ENCODE data around the gene CDK17.

CDK17 gene

DNA sequence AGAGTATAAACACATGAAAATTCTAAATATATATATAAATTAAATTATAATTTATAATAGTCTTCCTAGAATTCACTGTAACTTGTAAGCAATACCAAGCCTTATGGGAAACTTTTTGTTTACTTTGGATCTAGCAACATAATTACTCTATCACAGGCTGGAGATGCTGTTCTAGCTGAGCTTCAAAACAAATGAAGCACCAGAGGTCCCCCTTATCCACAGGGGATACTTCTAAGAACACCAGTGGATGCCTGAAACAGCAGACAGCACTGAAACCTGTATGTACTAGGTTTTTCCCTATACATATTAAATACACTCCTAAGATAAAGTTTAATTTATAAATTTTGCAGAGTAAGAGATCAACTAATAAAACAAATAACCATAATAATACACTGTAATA is 96.6 kb downstream of the CDK17 start:
- Histone ChIP-seq H3K4me2 (ENCODE audit: low read depth, low read length, poor library complexity, severe bottlenecking) (no peak overlapping the region), H3F3A (ENCODE audit: insufficient read depth) (peaks cover 19% of the 10 kb centered on the region; the same call in 1 of the 2 replicates), H3K79me2 (ENCODE audit: insufficient read depth, low read length) (peaks cover 48% of the 10 kb centered on the region), H4K20me1 (ENCODE audit: low read depth, low read length) (no peaks in the 10 kb centered on the region), H3K9me3 (ENCODE audit: insufficient read depth, low read length) (no peaks in the 10 kb centered on the region), H3K4me3 (ENCODE audit: insufficient read depth, low read length, poor library complexity, severe bottlenecking) (no peak overlapping the region), H3K36me3 (ENCODE audit: low read length) (peaks cover 14% of the 10 kb centered on the region; the same call in 1 of the 2 replicates), H3K27me3 (ENCODE audit: low read length) (no peaks in the 10 kb centered on the region), H3K27ac (ENCODE audit: low read depth, low read length) (no peak overlapping the region), H3K9me2 (replicated peaks; ENCODE audit: insufficient read depth, low read length) (no peaks in the 10 kb centered on the region), H3K9ac (ENCODE audit: low read length) (no peak overlapping the region), H2AFZ (ENCODE audit: low read depth, low read length, severe bottlenecking) (no peak overlapping the region)
- no peak for TF ChIP-seq EZH2phosphoT487 (conservative IDR thresholded peaks at IDR 0.05; ENCODE audit: low read length)
- TF ChIP-seq, protein P1, sequence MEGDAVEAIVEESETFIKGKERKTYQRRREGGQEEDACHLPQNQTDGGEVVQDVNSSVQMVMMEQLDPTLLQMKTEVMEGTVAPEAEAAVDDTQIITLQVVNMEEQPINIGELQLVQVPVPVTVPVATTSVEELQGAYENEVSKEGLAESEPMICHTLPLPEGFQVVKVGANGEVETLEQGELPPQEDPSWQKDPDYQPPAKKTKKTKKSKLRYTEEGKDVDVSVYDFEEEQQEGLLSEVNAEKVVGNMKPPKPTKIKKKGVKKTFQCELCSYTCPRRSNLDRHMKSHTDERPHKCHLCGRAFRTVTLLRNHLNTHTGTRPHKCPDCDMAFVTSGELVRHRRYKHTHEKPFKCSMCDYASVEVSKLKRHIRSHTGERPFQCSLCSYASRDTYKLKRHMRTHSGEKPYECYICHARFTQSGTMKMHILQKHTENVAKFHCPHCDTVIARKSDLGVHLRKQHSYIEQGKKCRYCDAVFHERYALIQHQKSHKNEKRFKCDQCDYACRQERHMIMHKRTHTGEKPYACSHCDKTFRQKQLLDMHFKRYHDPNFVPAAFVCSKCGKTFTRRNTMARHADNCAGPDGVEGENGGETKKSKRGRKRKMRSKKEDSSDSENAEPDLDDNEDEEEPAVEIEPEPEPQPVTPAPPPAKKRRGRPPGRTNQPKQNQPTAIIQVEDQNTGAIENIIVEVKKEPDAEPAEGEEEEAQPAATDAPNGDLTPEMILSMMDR (IDR thresholded peaks at IDR 0.05; ENCODE audit: insufficient read depth, low read length, poor library complexity, severe bottlenecking), result no peak

DNA sequence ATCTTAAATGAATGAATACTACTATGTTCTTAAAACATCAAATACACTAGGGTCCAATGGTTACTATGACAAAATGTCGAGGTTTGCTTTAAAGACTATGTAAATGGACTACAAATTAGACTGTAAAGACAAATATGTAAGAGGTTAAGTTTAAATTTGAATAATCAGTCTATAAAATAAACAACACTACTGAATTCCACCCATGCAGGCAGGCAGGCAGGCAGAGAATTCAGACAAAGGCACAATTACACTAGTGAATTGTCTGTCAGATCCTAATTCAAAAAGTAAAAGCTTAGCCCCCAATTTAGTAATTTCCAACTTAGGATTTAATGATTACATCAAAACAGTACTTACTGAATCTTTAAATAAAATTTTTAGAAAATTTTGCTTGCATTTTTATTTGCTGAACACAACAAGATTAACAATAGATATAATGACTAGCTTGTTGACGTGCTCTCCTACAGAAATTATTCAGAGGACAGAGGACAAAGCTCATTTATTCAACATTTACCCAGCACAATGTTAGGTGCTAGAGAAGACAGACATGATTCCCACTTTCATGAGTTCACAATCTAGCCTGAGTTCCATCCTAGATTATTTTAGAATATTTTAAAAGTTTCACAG is 97.4 kb downstream of the CDK17 start:
- Histone ChIP-seq H3K4me3 (ENCODE audit: insufficient read depth, low read length, poor library complexity, severe bottlenecking) (no peak overlapping the region), H3K9ac (ENCODE audit: low read length) (no peak overlapping the region), H3K9me3 (ENCODE audit: insufficient read depth, low read length) (no peaks in the 10 kb centered on the region), H3K9me2 (replicated peaks; ENCODE audit: insufficient read depth, low read length) (no peaks in the 10 kb centered on the region), H3F3A (ENCODE audit: insufficient read depth) (peaks cover 24% of the 10 kb centered on the region; the same call in 1 of the 2 replicates), H2AFZ (ENCODE audit: low read depth, low read length, severe bottlenecking) (no peak overlapping the region), H3K36me3 (ENCODE audit: low read length) (peaks cover 19% of the 10 kb centered on the region; the same call in 1 of the 2 replicates), H3K79me2 (ENCODE audit: insufficient read depth, low read length) (peaks cover 41% of the 10 kb centered on the region), H3K4me2 (ENCODE audit: low read depth, low read length, poor library complexity, severe bottlenecking) (no peak overlapping the region), H3K27me3 (ENCODE audit: low read length) (no peaks in the 10 kb centered on the region), H4K20me1 (ENCODE audit: low read depth, low read length) (no peaks in the 10 kb centered on the region), H3K27ac (ENCODE audit: low read depth, low read length) (peak overlapping the region; percentile 2; the same call in 1 of the 2 replicates)
- TF ChIP-seq EZH2phosphoT487 (conservative IDR thresholded peaks at IDR 0.05; ENCODE audit: low read length), result no peak
- TF ChIP-seq, protein P1 (IDR thresholded peaks at IDR 0.05; ENCODE audit: insufficient read depth, low read length, poor library complexity, severe bottlenecking), result no peak

DNA sequence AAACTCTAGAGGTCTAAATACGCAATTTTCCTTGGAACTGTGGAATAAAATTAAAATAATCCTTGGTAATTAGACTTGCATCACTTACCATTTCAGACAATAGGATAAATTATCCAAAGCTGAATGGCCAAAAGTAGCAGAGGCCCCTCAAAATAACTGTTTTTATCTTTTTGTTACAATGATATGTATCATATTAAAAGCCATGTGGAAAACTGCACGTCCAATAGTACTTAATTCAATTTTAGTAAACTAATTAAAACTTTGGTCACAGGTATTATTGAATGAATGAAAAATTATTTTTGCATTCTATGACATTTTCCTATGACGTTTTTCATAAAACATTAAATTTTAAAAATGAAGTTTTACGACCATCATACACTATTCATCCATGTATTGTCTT is 98.5 kb downstream of the CDK17 start:
- Histone ChIP-seq H3K27ac (ENCODE audit: low read depth, low read length) (no peak overlapping the region), H2AFZ (ENCODE audit: low read depth, low read length, severe bottlenecking) (no peak overlapping the region), H3K36me3 (ENCODE audit: low read length) (peaks cover 18% of the 10 kb centered on the region; the same call in 1 of the 2 replicates), H3K9ac (ENCODE audit: low read length) (no peak overlapping the region), H3K9me2 (replicated peaks; ENCODE audit: insufficient read depth, low read length) (no peaks in the 10 kb centered on the region), H3F3A (ENCODE audit: insufficient read depth) (peaks cover 35% of the 10 kb centered on the region), H3K4me2 (ENCODE audit: low read depth, low read length, poor library complexity, severe bottlenecking) (no peak overlapping the region), H4K20me1 (ENCODE audit: low read depth, low read length) (no peaks in the 10 kb centered on the region), H3K79me2 (ENCODE audit: insufficient read depth, low read length) (peaks cover 33% of the 10 kb centered on the region; the same call in 1 of the 2 replicates), H3K27me3 (ENCODE audit: low read length) (no peaks in the 10 kb centered on the region), H3K4me3 (ENCODE audit: insufficient read depth, low read length, poor library complexity, severe bottlenecking) (no peak overlapping the region), H3K9me3 (ENCODE audit: insufficient read depth, low read length) (no peaks in the 10 kb centered on the region)
- no peak for TF ChIP-seq EZH2phosphoT487 (conservative IDR thresholded peaks at IDR 0.05; ENCODE audit: low read length)
- TF ChIP-seq, protein P1 (IDR thresholded peaks at IDR 0.05; ENCODE audit: insufficient read depth, low read length, poor library complexity, severe bottlenecking), result no peak
